CD4-positive, alpha-beta T cell treated with Interleukin-21 for 1 hour (primary cell): Measurements from ENCODE around the gene MPEG1.
A peak's percentile ranks its signal among the peaks of the same experiment; 100 is the strongest.

ENCODE experiments used
- DNase-seq: peaks from one replicate; pipeline ENCODE4 v3.0.0-alpha.2; 2020

Gene MPEG1

GRCh38 chr11:59186130-59186594, 26.6 kb downstream of the MPEG1 start:
- DNase-seq: peak; percentile 55

DNA sequence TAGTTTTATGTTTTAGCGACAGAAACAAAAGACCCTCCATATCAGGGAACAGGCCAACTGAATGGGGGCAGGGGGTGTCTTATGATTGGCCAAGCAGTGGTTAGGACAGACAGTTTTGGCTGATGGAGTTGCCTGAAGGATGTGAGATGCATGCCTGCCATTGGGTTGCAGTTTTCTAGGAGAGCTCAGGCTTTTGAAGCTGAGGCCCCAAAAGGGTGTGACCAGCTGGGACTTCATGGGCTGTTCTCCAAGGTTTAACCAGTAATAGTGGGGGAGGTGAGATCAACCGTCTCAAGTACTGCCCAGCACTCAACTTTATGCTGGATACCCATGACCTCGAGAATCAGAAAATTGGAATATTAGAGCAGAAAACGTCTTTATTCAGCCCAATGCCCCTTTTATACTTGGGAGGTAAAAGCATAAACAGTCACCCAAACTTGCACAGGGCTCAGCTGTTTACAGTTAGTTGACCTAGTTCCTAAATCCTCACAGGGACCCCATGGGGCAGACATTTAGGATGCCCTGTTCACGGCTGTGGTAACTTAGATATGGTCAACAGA, 27.3 kb downstream of the MPEG1 start:
- no peak for DNase-seq

GRCh38 chr11:59184691-59185339, 27.9 kb downstream of the MPEG1 start:
- DNase-seq: no peak

- DNase-seq: no peak
Measured at GRCh38 chr11:59183771-59184170, 29.0 kb downstream of the MPEG1 start.

- DNase-seq: peak; percentile 15
Measured at GRCh38 chr11:59182457-59183151, 30.1 kb downstream of the MPEG1 start.

- no peak for DNase-seq
Measured at GRCh38 chr11:59181746-59182456, 30.8 kb downstream of the MPEG1 start.

DNA sequence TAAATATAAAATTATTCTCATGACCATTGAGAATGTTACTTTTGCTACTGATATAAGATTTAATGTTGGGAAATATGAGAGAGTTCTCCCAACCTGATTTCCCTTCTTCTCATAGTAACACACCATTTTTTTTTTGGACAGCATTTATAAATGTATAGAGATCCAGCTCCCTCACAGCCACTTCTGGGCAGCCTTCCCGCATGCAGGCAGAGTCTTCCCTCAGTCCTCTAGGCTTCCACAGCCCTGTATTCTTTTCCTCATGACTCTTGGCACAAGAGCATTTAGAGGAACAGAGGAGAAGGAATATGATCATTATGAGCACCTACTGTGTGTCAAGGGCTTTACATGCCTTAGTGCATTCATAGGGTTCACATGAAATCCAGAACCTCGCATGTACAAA, 31.8 kb downstream of the MPEG1 start:
- DNase-seq: no peak

- DNase-seq: no peak
Measured at GRCh38 chr11:59180168-59180776, 32.5 kb downstream of the MPEG1 start.

DNA sequence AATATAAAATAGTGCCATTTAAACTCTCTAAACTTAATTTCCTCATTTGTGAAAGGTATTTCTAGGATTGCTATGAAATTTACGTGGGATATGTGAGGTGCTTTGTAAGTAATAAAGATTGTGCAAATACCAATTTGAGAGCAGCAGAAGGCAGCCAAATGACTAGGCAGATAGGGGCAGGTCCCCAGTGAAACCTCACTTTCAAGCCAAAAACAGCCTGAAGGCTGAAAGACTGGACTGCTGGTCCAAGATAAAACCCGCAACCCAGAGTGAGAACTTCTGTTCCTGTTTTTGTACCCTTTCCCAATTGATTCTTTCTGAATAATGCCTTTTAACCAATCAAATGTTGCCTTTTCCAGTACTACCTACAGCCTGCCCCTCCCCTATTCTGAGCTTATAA, 33.6 kb downstream of the MPEG1 start:
- no peak for DNase-seq

DNA sequence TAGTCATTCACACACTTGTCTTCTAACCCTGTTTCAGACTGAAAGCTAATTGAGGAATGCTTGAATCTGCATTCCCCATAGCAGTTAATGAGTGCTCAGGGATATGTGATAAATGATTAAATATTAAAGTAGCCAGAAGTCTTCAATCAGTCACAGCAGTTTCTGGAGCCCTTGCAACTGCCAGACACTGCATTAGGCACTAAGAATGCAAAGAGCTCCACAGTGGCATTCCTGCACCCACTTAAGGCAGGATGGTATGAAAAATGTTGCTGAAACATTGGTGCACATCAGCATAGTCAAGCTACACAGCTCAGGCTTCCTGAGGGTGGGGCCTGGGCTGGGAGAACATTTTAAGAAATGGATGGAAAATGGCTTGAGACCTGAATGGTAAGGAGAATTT, 34.3 kb downstream of the MPEG1 start:
- DNase-seq: no peak

DNA sequence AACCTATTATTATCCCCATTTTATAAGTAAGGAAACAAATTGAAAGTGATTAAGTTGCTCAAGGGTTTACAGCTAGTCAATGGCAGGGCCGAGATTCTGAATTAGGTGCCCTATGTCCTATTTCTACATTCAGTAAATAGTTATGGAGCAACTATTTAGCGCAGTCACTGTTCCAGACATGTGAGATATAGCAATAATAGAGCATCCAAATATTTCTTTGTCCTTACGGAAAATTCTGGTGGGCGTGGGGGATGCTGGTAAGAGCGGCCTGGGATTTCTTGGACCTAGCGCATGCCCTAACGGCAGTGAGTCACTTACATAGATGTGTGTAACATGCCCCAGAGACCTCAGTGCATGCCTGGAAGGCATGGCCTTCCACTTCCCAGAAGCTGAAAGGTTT, 36.4 kb downstream of the MPEG1 start:
- DNase-seq: no peak

DNA sequence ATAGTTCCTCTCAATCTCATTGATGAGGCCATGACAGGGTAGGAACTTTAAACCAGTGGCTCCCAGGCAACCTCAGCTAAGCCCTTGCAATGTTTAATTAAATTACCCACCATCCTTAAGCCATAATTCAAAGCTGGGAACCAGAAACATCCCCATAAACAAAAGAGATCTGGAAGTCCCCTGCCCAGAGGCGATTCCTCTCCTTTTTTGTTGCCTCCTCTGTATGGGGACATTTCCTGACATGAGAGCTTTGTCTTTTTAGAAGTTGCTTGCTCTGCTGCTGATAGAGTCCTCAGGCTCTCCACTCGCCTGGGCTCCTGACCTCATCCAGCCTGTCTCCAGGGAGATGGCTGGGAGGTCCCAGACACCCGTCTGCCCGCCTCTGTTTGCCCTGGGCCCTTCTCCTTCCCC, 37.6 kb downstream of the MPEG1 start:
- no peak for DNase-seq

DNA sequence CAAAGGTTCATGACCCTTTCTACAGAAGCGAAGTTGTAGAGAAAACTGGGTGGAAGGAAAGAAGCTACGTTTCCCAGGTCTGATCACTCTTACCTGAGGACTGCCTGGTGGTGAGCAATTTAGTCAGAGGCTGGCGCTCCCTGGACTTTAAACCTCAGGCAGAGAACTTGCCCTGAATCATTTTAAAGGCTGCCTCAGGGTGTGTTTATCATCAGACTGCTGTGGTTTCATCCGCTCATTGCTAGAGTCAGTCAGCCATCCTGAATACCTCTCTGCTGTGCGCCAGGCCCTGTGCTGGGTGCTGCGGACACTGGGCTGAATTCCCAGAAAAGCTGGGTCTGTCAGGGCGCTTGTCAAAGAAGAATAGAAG, 38.1 kb downstream of the MPEG1 start:
- DNase-seq: no peak

GRCh38 chr11:59173964-59174663, 38.6 kb downstream of the MPEG1 start:
- DNase-seq: no peak

GRCh38 chr11:59173080-59173963, 39.4 kb downstream of the MPEG1 start:
- no peak for DNase-seq

GRCh38 chr11:59172345-59173079, 40.2 kb downstream of the MPEG1 start:
- peak; percentile 15 for DNase-seq

DNA sequence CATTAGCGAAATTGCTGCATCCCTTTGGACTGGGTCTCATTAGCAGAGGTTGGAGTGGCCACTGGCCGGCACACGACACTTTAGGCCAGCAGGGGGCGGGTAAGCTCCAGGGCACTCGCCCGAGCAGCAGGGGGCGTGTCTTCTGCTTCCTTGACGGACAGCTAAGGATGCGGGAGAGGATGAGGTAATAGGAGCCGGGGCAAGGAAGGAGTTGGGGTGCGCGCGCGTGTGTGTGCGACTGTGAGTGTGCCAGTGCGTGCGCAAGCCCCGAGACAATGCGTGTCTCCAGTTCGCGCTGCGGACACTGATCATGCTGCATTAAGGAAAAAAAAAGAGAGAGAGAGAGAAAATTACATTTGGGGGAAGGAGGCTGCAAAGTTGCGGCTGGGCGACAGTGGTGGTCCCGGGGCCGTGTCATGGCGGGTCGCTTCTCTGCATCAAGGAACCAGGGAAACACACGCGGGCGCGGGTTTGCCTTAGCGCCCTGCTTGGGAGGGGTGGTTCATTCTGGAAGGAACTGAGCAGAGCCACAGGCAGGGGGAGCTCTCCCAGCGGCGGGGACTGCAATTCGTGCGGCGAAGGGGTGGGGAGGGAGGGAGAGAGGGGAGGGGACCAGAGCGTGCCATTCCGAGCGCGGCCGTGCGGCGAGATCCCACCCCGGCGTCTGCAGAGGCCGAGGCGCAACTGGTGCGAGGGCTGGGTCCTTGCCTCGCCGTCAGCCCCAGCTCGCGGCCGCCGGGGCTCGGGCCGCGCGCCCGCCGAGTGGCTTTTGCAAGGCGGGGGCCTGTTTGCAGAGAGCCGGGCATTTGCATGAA, 41.0 kb downstream of the MPEG1 start, which contains the start of gene DTX4:
DTX4 (plus strand) TSS at position 625 of the 815 bp plus-strand sequence. CDS start 464 bp downstream, outside the sequence.
- DNase-seq: peak; percentile 90

- DNase-seq: no peak
Measured at GRCh38 chr11:59164028-59164427, 48.7 kb downstream of the MPEG1 start.
